Ovary (tissue), 1 donor: ENCODE results near the gene CAPN3.

Experiments used
- EP300 ChIP-seq: sonication (generic); formaldehyde crosslinking; IDR thresholded peaks from one replicate; pipeline ENCODE4 v1.6.1; 2017; ENCODE audit warnings: antibody characterized with exemption
- POLR2A ChIP-seq: fragments of 450-650 bp; IDR thresholded peaks from one replicate; pipeline ENCODE4 v1.6.1; 2017; ENCODE audit warnings: antibody characterized with exemption, mild to moderate bottlenecking, moderate library complexity

- TF ChIP-seq EP300 (no peak), POLR2A (no peak)
Measured at GRCh38 chr15:42461261-42461660, 102.0 kb downstream of the CAPN3 start.
